OCI-LY1 (cell line): ENCODE measurements around the gene TUBG1.

Experiments used
- H2AFZ ChIP-seq: fragments of 200-600 bp; sonication (generic), shearing (Covaris generic); 2 replicates; pipeline ENCODE4 v1.6.0; 2014; ENCODE audit warnings: antibody characterized with exemption, mild to moderate bottlenecking, low read length
- H3F3A ChIP-seq: fragments of 200-600 bp; sonication (generic), shearing (Covaris generic); 2 replicates; pipeline ENCODE4 v1.6.0; 2014; ENCODE audit warnings: mild to moderate bottlenecking, antibody characterized with exemption, low read length, moderate library complexity; ENCODE audit not compliant: insufficient read depth
- H3K27ac ChIP-seq: fragments of 200-600 bp; sonication (generic); 2 replicates; pipeline ENCODE4 v1.5.1; 2014; ENCODE audit warnings: low read length, mixed run types, mild to moderate bottlenecking, low read depth; ENCODE audit not compliant: poor library complexity, severe bottlenecking
- H3K27me3 ChIP-seq: fragments of 200-600 bp; sonication (generic); 2 replicates; pipeline ENCODE4 v1.6.0; 2014; ENCODE audit warnings: antibody characterized with exemption, mild to moderate bottlenecking, low read length, moderate library complexity; ENCODE audit not compliant: insufficient read depth
- H3K36me3 ChIP-seq: fragments of 200-600 bp; sonication (generic); 2 replicates; pipeline ENCODE4 v1.6.1; 2014; ENCODE audit warnings: mild to moderate bottlenecking, antibody characterized with exemption, low read length, moderate library complexity, mixed read lengths; ENCODE audit not compliant: insufficient read depth
- H3K4me1 ChIP-seq: fragments of 200-600 bp; sonication (generic); 2 replicates; pipeline ENCODE4 v1.5.1; 2014; ENCODE audit warnings: mild to moderate bottlenecking, low read length, moderate library complexity; ENCODE audit not compliant: insufficient read depth, severe bottlenecking
- H3K4me2 ChIP-seq: fragments of 200-600 bp; sonication (generic), shearing (Covaris generic); 2 replicates; pipeline ENCODE4 v1.6.1; 2014; ENCODE audit warnings: low read length
- H3K4me3 ChIP-seq: fragments of 200-600 bp; sonication (generic); 2 replicates; pipeline ENCODE4 v1.5.1; 2014; ENCODE audit warnings: low read length, low read depth, mild to moderate bottlenecking, mixed read lengths; ENCODE audit not compliant: poor library complexity, severe bottlenecking
- H3K79me2 ChIP-seq: fragments of 200-600 bp; shearing (Covaris generic); 2 replicates; pipeline ENCODE4 v1.6.1; 2016; ENCODE audit warnings: mixed run types, low read length, mixed read lengths; ENCODE audit not compliant: insufficient read depth
- H3K9ac ChIP-seq: fragments of 200-600 bp; sonication (generic), shearing (Covaris generic); 2 replicates; pipeline ENCODE4 v1.6.1; 2014; ENCODE audit warnings: mild to moderate bottlenecking, low read length, mixed read lengths
- H3K9me2 ChIP-seq: fragments of 200-600 bp; sonication (generic), shearing (Covaris generic); 2 replicates; pipeline ENCODE4 v1.6.1; 2014; ENCODE audit warnings: low read depth, mild to moderate bottlenecking, low read length, mixed read lengths
- H3K9me3 ChIP-seq: fragments of 200-600 bp; shearing (Covaris generic); 2 replicates; pipeline ENCODE4 v1.6.1; 2014; ENCODE audit warnings: low read length, mixed read lengths
- H4K20me1 ChIP-seq: fragments of 200-600 bp; sonication (generic), shearing (Covaris generic); 2 replicates; pipeline ENCODE4 v1.6.0; 2016; ENCODE audit warnings: mild to moderate bottlenecking, low read length; ENCODE audit not compliant: insufficient read depth
- EZH2 ChIP-seq: fragments of 200-600 bp; sonication (generic), shearing (Covaris generic); IDR thresholded peaks from 2 replicates; pipeline ENCODE4 v1.8.0; 2017; ENCODE audit warnings: borderline replicate concordance, mixed run types, mild to moderate bottlenecking, antibody characterized with exemption, low read length, moderate library complexity, mixed read lengths
- TF ChIP-seq, protein P1 (sequence below): fragments of 200-600 bp; sonication (generic), shearing (Covaris generic); IDR thresholded peaks from 2 replicates; pipeline ENCODE4 v1.5.1; 2017; ENCODE audit warnings: mild to moderate bottlenecking, antibody characterized with exemption, low read length, moderate library complexity, mixed read lengths

Gene TUBG1

DNA sequence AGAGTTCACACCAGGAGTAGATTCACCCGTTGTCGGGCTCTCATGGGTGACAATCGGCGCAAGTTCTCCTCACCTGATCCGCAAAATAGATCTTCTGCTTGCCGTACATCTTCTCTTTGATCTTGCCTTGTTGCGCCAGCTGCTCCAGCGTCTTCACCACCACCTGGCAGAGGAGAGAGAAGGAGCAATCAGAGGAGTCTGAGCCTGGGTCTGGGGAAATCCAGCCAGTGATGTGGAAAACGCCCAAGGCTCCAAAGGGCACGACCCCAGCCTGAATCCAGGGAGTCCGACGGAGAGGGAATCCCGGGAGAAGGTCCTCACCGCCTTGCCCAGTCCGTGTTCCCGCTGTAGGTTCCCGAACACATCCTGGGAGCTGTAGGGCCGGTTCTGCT lies 32.3 kb upstream of the TUBG1 start:
- H3K27ac ChIP-seq: peak overlapping the region; percentile 93
- 0 out of 2 replicates have a peak, but pooled peaks cover 5% of the 10 kb centered on the region for H3F3A ChIP-seq
- H3K9ac ChIP-seq: peak overlapping the region; percentile 77
- TF ChIP-seq, protein P1, sequence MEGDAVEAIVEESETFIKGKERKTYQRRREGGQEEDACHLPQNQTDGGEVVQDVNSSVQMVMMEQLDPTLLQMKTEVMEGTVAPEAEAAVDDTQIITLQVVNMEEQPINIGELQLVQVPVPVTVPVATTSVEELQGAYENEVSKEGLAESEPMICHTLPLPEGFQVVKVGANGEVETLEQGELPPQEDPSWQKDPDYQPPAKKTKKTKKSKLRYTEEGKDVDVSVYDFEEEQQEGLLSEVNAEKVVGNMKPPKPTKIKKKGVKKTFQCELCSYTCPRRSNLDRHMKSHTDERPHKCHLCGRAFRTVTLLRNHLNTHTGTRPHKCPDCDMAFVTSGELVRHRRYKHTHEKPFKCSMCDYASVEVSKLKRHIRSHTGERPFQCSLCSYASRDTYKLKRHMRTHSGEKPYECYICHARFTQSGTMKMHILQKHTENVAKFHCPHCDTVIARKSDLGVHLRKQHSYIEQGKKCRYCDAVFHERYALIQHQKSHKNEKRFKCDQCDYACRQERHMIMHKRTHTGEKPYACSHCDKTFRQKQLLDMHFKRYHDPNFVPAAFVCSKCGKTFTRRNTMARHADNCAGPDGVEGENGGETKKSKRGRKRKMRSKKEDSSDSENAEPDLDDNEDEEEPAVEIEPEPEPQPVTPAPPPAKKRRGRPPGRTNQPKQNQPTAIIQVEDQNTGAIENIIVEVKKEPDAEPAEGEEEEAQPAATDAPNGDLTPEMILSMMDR: no peak
- no peak for TF ChIP-seq EZH2
- H3K9me2 ChIP-seq: no peaks in the 10 kb centered on the region
- no peaks in the 10 kb centered on the region for H3K9me3 ChIP-seq
- no peak overlapping the region for H2AFZ ChIP-seq
- H3K36me3 ChIP-seq: peaks cover 58% of the 10 kb centered on the region
- H3K27me3 ChIP-seq: no peaks in the 10 kb centered on the region
- no peaks in the 10 kb centered on the region for H4K20me1 ChIP-seq
- H3K79me2 ChIP-seq: no peaks in the 10 kb centered on the region
- H3K4me2 ChIP-seq: peak overlapping the region; percentile 69
- H3K4me3 ChIP-seq: peak overlapping the region; percentile 76
- peaks cover 38% of the 10 kb centered on the region for H3K4me1 ChIP-seq

DNA sequence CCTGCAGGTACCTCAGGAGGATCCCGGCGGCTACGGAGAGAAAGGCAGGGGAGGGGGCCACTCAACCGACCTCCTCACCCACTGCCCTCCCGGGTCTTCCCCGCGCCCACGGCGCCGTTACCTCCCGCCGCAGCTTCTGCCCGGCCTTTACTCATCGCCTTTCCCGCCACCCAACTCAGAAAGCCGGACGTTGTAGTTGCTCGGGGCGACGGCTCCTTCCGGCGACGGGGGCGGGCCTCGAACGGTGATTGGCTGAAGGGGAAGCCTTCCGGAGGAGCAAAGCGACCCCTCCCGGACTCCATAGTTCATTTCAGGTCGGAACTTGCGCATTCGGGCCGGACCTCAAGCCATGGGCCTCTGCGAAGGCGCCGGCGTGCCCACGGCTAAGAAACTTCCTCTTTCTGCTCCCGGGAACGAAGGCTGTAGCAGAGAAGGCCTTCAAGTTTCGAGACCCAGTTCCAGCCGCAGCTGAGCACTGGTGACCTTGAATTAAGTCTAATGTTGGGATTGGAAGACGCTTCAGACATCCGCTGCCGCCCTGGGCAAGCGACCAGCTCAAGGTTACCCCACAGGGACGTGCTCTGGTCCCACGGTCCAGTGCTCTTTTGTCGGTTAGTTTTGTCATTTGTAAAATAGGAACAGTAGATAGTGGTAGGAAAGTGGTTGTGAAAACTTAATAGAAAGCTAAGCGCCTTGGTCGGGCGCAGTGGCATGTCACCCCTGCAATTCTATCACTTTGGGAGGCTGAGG lies 31.8 kb upstream of the TUBG1 start, which contains the start of gene PSMC3IP:
Gene PSMC3IP (minus strand): TSS at position 198 of the 750 bp plus-strand sequence. CDS start 43 bp downstream, at position 155.
- no peaks in the 10 kb centered on the region for H3K9me3 ChIP-seq
- H3K9ac ChIP-seq: peak within 1 kb of the TSS; percentile 77
- peak within 1 kb of the TSS; percentile 69 for H3K4me2 ChIP-seq
- no peak for TF ChIP-seq EZH2
- TF ChIP-seq, protein P1: peak; percentile 44
- no peak within 1 kb of the TSS for H2AFZ ChIP-seq
- H3K4me3 ChIP-seq: peak within 1 kb of the TSS; percentile 76
- H3K27me3 ChIP-seq: no peaks in the 10 kb centered on the region
- H3K9me2 ChIP-seq: no peaks in the 10 kb centered on the region
- H3K4me1 ChIP-seq: peaks cover 38% of the 10 kb centered on the region
- H3F3A ChIP-seq: 0 out of 2 replicates have a peak, but pooled peaks cover 5% of the 10 kb centered on the region
- H3K36me3 ChIP-seq: peaks cover 58% of the 10 kb centered on the region
- H3K79me2 ChIP-seq: no peaks in the 10 kb centered on the region
- peak within 1 kb of the TSS; percentile 93 for H3K27ac ChIP-seq
- no peaks in the 10 kb centered on the region for H4K20me1 ChIP-seq

DNA sequence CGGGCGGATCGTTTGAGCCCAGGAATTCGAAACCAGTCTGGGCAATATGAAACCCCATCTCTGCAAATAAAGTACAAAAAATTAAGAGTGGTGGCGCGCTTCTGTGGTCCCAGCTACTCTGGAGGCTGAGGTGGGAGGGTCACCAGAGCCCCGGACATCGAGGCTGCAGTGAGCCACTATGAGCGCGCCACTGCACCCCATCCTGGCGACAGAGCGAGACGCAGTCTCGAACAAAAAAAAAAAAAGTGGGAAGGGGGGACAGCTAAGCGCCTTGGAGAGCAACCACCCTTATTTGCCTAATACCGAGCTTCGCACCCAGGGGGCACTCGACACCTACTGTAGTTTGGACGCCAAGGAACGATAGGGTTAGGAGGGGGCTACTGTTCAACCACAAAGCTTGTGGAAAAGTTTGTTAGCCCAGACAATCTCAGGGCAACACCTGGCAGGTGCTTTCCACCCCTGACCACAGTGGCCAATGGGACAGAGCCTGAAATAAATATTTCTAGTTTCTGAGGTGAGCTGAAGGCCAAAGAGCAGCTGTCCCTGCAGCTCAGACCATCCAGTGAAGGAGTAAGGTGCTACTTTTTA lies 31.1 kb upstream of the TUBG1 start:
- Histone ChIP-seq H3K79me2 (no peaks in the 10 kb centered on the region), H3K27me3 (no peaks in the 10 kb centered on the region), H3K36me3 (peaks cover 58% of the 10 kb centered on the region), H3K4me2 (peak overlapping the region; percentile 69), H3K4me3 (peak overlapping the region; percentile 76), H3K9me3 (no peaks in the 10 kb centered on the region), H3K27ac (peak overlapping the region; percentile 93), H2AFZ (no peak overlapping the region), H3K9me2 (no peaks in the 10 kb centered on the region), H4K20me1 (no peaks in the 10 kb centered on the region), H3F3A (0 out of 2 replicates have a peak, but pooled peaks cover 5% of the 10 kb centered on the region), H3K9ac (peak overlapping the region; percentile 77), H3K4me1 (peaks cover 38% of the 10 kb centered on the region)
- TF ChIP-seq, protein P1: peak; percentile 88
- no peak for TF ChIP-seq EZH2
